Activated naive CD8-positive, alpha-beta T cell treated with anti-CD3 and anti-CD28 coated beads for 36 hours (primary cell): ENCODE data around the gene LINGO3. TPM values are rescaled to one million over a fixed set of nuclear protein-coding genes. Genes with fewer than 3 reads are reported as not detected.

Experiments
- DNase-seq: peaks from one replicate; pipeline ENCODE4 v3.0.0; 2021
- H3K27ac Mint-ChIP-seq: one replicate; pipeline ENCODE4 v1.8.0; 2022; ENCODE audit warnings: mild to moderate bottlenecking, moderate library complexity, mixed read lengths
- H3K27me3 Mint-ChIP-seq: one replicate; pipeline ENCODE4 v1.8.0; 2022; ENCODE audit warnings: mild to moderate bottlenecking, mixed read lengths
- H3K36me3 Mint-ChIP-seq: one replicate; pipeline ENCODE4 v1.8.0; 2021; ENCODE audit warnings: mild to moderate bottlenecking, mixed read lengths
- H3K4me1 Mint-ChIP-seq: one replicate; pipeline ENCODE4 v1.8.0; 2021; ENCODE audit warnings: mixed read lengths
- H3K4me3 Mint-ChIP-seq: one replicate; pipeline ENCODE4 v1.8.0; 2022; ENCODE audit warnings: mild to moderate bottlenecking, moderate library complexity, mixed read lengths
- H3K9me3 Mint-ChIP-seq: one replicate; pipeline ENCODE4 v1.8.0; 2022; ENCODE audit warnings: mixed read lengths
- total RNA-seq, 2 experiments: library from RNA; stranded (reverse); gene quantifications; one replicate each; pipeline ENCODE4 v1.2.3, GENCODE V29; 2021

The LINGO3 gene
- total RNA-seq, 2 experiments from 2014 or later, result 0.28 TPM; not detected in 1

DNA sequence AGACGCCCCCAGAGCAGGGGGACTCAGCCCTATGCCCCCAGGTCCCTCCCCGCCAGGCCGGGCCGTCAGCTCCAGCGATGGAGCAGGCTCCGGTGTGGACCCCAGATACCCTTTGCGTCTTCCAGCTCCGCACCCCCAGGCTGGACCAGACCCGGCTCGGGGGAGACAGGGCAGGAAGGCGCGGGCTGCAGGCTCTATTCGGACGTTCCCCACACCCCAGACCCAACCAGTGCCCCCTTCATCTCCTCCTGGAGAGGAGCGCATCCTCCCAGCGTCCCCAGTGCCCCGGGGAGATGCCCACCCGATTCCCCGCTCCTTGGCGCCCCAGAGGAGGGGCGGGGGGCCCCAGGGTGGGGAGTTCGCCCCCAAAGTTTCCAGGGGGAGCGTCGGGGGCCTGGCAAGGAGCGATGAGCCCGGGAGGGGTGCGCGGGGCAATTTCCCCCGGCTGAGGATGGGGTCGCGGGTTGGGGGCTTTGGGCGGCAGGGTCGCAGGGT is 389 bp downstream of the LINGO3 start:
- Mint-ChIP-seq H3K4me1 (peaks cover 9% of the 10 kb centered on the region), H3K36me3 (no peaks in the 10 kb centered on the region), H3K27me3 (peaks cover 87% of the 10 kb centered on the region), H3K9me3 (no peaks in the 10 kb centered on the region), H3K27ac (no peak overlapping the region), H3K4me3 (no peak overlapping the region)
- DNase-seq, result no peak

DNA sequence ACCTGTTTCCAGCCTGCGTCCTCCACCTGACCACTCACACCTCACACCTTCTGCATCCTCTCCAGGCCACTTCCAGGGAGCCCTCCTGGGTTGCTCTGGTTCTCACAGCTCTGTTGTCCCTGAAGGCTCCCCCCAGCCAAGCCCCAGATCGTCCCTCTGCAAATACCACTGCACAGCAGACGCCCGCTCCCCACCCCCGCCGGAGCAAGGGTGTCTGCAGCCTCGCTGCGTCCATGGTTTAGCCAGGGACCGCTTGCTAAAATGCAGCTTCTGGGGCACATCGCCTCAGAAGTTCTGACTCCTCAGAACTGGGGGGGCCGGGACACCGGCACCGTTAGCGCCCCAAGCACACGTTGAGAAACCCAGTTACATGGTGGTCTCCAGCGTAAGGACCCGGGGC is 983 bp downstream of the LINGO3 start:
- peaks cover 81% of the 10 kb centered on the region for H3K27me3 Mint-ChIP-seq
- H3K4me1 Mint-ChIP-seq, result peaks cover 9% of the 10 kb centered on the region
- H3K27ac Mint-ChIP-seq, result no peak overlapping the region
- H3K36me3 Mint-ChIP-seq, result no peaks in the 10 kb centered on the region
- H3K4me3 Mint-ChIP-seq, result no peak overlapping the region
- H3K9me3 Mint-ChIP-seq, result no peaks in the 10 kb centered on the region
- no peak for DNase-seq

DNA sequence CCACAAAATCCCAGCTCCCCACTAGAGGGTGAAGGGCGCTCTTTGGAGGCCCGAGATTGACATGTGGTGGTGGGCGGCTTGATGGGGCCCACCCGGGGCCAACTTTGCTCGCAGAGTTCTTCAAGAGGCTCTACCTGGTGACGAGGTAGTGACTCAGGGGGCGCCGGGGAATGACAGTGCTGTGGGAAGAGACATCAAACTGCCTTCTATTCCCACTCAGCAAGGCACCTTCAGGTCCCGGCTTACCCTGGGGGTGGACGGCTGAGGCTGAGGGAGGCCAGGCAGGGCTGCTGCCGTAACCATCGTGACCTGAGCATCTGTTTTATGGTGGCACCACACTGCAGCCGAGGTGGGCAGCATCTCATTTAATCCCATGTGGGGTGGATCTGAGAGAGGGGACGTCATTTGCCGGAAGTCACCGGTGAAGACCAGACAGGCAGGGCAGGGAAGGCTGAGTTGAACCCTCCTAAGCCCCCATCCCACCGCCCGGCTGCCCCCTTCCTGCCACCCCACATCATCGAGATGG is 1.6 kb downstream of the LINGO3 start:
- peaks cover 9% of the 10 kb centered on the region for H3K4me1 Mint-ChIP-seq
- no peaks in the 10 kb centered on the region for H3K36me3 Mint-ChIP-seq
- peaks cover 79% of the 10 kb centered on the region for H3K27me3 Mint-ChIP-seq
- no peak overlapping the region for H3K4me3 Mint-ChIP-seq
- H3K9me3 Mint-ChIP-seq, result no peaks in the 10 kb centered on the region
- no peak for DNase-seq
- H3K27ac Mint-ChIP-seq, result no peak overlapping the region

DNA sequence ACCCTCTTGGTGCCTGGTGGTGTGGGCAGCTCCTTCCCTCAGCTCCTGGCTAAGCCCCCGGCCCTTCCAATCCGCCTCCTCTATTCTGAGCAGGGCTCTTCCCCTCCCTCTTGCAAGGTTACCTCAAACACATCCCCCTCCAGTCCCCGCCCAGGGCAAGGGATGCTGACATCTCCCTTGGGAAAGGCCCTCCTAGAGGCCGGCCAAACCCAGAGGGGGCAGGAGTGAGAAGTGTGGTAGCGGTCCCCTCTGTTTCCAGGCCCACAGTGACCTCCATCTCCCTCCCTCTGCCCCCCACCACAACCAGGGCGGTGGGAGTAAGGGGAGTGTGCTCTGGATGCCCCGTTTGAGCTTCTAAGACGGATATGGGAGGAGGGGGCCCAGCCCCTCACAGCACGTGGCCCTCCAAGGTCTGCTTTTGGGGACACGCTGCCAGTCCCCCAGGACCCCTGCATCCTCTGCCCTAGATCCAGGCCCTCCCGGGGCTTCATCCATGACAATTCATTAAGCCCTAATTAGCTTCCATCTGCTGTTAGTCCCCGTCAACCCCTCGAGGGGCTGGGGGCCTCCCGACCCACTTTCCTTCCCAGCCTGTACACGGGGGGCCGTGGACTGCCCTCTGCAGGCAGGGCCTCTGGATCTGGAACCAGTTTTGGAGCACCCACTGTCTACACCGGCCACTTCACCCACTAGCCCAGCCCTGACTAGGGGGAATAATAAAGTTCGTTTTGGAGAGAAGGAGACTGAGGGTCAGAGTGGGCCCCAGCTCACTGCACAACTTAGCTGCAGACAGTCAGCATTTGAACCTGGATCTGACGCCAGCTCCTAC is 2.3 kb downstream of the LINGO3 start:
- DNase-seq, result no peak
- Mint-ChIP-seq H3K27ac (no peak overlapping the region), H3K9me3 (no peaks in the 10 kb centered on the region), H3K4me1 (peaks cover 9% of the 10 kb centered on the region), H3K36me3 (no peaks in the 10 kb centered on the region), H3K4me3 (no peak overlapping the region), H3K27me3 (peaks cover 73% of the 10 kb centered on the region)

DNA sequence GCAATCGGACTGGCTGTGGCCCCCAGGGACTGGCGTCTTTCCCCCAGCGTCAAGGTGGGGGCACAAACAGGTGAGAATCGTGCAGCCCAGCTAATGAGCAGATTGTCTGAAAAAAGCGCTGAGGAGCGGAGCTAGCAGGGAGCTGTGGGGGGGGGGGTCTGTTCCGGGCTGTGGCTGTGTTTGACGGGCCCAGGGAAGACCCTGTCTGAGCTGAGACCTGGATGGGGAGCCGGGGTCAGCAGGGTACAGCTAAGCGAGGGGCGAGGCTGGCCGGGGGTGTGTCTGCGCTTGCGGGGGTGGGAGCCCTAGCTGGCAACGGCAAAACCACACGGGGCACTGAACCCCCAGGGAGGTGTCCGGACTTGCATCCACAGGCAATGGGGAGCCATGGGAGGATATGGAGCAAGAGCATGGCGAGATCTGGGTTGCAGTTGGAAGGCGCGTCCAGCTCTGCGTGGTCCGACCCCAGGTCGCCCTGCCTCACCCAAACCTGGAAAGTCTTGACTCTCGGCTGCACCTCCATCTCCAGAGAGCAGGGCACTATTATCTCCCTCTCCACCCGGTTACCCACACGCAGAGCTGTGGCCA is 4.6 kb downstream of the LINGO3 start:
- Mint-ChIP-seq H3K9me3 (no peaks in the 10 kb centered on the region), H3K27me3 (peaks cover 49% of the 10 kb centered on the region), H3K27ac (no peak overlapping the region)

DNA sequence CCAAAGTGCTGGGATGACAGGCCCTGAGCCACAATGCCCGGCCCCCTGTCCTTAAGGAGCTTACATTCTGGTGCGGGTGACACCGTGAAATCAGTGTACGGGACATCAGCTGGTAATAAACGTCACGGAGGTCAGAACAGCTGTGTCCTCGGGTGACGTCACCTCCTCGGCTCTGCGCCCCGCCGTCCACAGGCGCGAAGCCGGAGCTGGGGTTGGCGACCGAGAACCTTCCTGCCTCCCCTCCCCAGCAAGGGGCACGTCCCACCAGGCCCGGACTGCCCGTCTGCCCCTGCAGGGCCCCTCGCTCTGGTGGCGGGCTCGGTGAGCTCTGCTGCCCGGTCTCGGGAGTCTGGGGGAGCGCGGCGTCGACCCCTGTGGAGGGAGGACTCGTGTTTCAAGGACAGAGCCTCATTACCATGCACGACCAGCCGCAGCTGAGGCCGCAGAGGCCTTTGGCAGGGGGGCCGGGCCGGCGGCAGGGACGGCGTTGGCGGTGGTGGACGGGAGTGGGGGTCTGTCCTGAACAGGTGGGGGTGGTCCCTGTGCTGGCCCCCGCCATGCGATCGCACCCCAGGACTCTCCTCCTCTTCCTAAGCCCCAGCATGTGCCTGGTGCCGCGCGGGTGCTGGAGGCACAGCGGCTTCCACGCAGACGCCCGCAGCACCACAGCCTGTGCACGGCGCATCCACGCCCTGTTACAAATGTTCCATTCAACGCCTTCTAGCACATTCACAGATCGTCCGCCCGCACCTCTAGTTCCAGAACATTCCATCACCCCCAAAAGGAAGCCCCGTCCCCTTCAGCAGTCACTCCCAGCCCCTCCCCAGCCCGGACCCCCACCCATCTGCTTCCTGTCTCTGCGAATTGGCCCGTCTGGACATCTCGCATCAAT is 5.4 kb downstream of the LINGO3 start:
- no peak for DNase-seq
- Mint-ChIP-seq H3K36me3 (no peaks in the 10 kb centered on the region), H3K4me1 (peaks cover 8% of the 10 kb centered on the region), H3K27me3 (peaks cover 47% of the 10 kb centered on the region), H3K27ac (no peak overlapping the region), H3K9me3 (no peaks in the 10 kb centered on the region), H3K4me3 (peak overlapping the region; percentile 50)

More for the DNA sequence above, 4.6 kb downstream of the LINGO3 start:
- H3K4me3 Mint-ChIP-seq, result peak overlapping the region; percentile 50
- peaks cover 8% of the 10 kb centered on the region for H3K4me1 Mint-ChIP-seq
- DNase-seq, result no peak
- no peaks in the 10 kb centered on the region for H3K36me3 Mint-ChIP-seq

DNA sequence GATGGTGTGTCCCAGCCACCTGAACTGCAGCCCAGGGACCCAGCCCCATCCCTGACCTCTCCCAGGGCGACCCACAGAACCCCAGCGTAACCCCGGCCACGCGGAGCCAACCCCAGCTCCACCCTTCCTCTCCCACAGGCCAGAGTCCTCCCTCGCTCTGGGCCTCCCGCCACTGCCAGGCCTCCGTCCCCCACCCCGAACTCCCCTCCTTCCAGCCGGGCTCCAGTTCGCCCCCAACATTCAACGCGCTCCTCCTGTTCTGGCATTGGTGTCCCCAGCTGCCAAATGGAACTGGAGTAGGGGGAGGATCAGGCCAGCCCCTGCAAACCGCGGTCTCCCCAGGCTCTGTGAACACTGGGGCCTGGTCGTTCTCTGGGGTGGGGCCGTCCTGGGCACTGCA is 7.4 kb downstream of the LINGO3 start:
- H3K27me3 Mint-ChIP-seq, result peaks cover 28% of the 10 kb centered on the region
- H3K36me3 Mint-ChIP-seq, result no peaks in the 10 kb centered on the region
- peaks cover 8% of the 10 kb centered on the region for H3K4me1 Mint-ChIP-seq
- no peak for DNase-seq
- no peaks in the 10 kb centered on the region for H3K9me3 Mint-ChIP-seq
- H3K27ac Mint-ChIP-seq, result no peak overlapping the region
- no peak overlapping the region for H3K4me3 Mint-ChIP-seq

DNA sequence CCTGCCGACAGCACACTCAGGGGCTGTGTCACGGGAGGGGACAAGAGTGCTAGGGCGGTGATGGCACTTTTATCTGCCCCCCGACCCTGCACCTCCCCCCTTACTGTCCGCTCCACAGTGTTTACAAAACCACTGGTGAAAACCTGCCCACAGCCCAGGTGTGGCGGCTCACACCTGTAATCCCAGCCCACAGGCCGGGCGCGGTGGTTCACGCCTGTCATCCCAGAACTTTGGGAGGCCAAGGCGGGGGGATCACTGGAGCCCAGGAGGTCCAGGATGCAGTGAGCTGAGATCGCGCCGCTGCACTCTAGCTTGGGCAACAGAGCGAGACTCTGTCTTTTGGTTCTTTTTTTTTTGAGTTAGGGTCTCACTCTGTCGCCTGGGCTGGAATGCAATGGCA is 11.8 kb downstream of the LINGO3 start:
- Mint-ChIP-seq H3K4me3 (no peak overlapping the region), H3K27me3 (no peaks in the 10 kb centered on the region), H3K4me1 (peaks cover 5% of the 10 kb centered on the region), H3K36me3 (no peaks in the 10 kb centered on the region), H3K9me3 (no peaks in the 10 kb centered on the region), H3K27ac (no peak overlapping the region)
- no peak for DNase-seq

DNA sequence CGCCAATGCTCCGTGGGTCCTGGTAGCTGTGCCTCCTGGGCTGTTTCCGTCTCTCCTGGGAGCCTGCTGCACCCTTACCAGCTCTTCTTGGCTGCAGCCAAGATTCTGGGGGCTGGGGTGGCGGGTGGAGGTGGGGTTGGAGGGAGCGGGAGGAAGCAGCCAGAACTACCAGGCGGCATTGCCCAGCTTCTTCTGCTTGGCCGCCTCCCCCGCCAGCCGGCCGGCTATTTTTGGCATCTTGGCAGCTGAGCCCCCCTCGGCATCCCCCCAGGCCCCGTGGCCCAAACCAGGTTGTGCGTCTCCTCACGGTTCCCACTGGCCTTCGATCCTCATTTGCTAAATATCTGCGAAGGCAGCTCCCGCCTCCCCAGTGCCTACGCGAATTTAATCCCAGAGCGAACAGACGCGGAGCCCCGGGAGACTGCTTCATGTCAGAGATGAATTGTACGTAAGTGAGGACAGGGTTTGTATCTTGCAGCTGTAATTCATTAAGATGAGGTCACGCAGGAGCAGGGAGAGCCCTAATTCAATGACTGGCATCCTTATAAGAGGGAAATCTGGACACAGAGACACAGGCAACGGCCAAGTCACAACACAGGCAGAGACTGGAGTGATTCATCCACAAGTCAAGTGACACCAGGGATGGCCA is 13.1 kb downstream of the LINGO3 start:
- no peak overlapping the region for H3K27ac Mint-ChIP-seq
- H3K9me3 Mint-ChIP-seq, result no peaks in the 10 kb centered on the region
- no peaks in the 10 kb centered on the region for H3K36me3 Mint-ChIP-seq
- no peak overlapping the region for H3K4me3 Mint-ChIP-seq
- H3K4me1 Mint-ChIP-seq, result peaks cover 5% of the 10 kb centered on the region
- peaks cover 1% of the 10 kb centered on the region for H3K27me3 Mint-ChIP-seq
- no peak for DNase-seq

DNA sequence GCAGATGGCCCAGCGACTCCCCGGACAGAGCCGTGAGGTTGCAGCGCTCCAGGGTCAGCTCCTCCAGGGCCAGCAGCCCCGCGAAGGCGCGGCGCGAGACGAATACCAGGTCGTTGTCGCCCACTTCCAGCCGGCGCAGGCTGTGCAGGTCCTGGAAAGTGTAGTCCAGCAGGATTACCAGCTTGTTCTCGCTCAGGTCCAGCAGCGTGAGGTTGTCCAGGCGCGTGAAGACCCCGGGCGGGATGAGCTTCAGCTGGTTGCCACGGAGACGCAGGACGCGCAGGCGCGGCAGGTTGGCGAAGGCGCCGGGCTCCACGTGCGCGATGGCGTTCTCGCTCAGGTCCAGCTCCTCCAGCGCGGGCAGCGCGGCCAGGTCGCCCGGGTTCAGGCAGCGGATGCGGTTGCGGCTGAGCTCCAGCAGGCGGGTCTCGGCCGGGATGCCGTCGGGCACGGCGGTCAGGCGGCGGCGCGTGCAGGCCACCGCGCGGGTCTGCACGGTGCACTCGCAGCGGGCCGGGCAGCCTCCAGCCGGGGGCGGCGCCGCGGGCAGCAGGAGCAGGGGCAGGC is 16.7 kb downstream of the LINGO3 start:
- DNase-seq, result no peak
- Mint-ChIP-seq H3K4me3 (no peak overlapping the region), H3K27me3 (peaks cover 13% of the 10 kb centered on the region), H3K9me3 (no peaks in the 10 kb centered on the region), H3K36me3 (no peaks in the 10 kb centered on the region), H3K27ac (no peak overlapping the region), H3K4me1 (peaks cover 19% of the 10 kb centered on the region)

DNA sequence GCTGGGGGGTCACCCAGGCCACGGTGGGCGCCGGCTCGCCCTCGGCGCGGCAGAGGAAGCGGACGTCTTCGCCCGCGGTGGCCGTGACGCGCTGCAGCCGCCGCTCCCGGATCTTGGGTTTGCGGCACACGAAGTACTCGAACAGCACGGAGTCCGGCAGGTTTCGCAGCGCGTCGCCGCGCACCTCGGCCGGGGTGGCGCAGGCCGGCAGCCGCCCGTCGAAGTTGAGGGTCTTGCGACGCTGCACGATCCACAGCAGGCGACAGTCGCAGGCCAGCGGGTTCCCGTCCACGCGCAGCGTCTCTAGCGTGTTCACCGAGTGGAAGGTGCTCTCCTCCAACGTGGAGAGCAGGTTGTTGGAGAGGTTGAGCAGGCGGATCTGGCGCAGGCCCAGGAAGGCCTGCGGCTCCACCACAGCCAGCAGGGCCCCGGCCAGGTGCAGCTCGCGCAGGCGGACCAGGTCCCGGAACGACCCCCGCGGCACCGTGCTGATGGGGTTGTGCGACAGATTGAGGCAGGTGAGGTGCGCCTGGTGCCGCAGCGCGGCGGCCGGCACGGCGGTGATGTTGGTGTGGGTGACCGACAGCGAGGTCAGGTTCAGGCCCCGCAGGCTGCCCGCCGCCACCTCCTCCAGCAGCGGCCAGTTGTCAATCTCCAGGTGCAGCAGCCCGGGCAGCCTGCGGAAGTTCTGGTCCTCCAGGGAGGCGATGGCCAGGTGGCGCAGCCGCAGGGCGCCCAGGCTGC is 17.3 kb downstream of the LINGO3 start:
- no peaks in the 10 kb centered on the region for H3K9me3 Mint-ChIP-seq
- no peaks in the 10 kb centered on the region for H3K36me3 Mint-ChIP-seq
- peak overlapping the region; percentile 70 for H3K4me3 Mint-ChIP-seq
- H3K27ac Mint-ChIP-seq, result no peak overlapping the region
- no peak for DNase-seq
- peaks cover 19% of the 10 kb centered on the region for H3K4me1 Mint-ChIP-seq
- peaks cover 13% of the 10 kb centered on the region for H3K27me3 Mint-ChIP-seq

DNA sequence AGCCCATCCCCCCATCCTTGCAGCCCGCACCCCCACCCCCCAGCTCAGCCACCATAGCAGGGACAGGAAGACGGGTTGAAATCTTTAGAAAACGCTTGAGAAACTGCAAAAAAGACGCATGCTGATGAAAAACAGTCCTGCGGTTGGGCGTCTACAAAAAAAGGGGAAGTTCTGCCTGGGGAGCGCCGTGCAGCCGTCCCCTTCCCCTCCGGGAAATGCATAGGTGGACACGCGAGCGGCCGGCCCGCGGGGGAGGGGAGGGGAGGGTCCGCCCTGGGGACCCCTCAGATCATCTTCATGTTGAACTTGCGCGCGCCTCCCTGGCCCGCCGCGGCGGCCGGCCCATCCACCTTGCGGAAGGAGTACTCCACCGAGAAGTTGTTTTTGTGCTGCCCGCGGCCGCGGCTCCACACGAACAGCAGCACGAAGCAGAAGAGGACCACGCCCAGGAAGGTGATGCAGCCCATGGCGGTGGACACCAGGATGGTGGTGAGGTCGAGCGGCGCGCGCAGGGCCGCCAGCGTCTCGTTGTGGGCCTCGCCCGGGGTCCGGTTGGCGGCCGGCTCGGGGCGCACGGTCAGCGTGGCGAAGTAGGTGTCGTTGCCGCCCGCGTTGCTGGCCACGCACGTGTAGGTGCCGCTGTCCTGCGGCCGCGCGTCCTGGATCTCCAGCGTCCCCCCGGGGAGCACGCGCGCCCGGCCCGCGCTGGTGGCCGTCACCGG is 18.1 kb downstream of the LINGO3 start:
- peaks cover 13% of the 10 kb centered on the region for H3K27me3 Mint-ChIP-seq
- peak; percentile 49 for DNase-seq

More for the DNA sequence above, 18.1 kb downstream of the LINGO3 start:
- H3K4me3 Mint-ChIP-seq, result peak overlapping the region; percentile 81
- peaks cover 19% of the 10 kb centered on the region for H3K4me1 Mint-ChIP-seq
- H3K36me3 Mint-ChIP-seq, result no peaks in the 10 kb centered on the region
- peak overlapping the region; percentile 45 for H3K27ac Mint-ChIP-seq
- no peaks in the 10 kb centered on the region for H3K9me3 Mint-ChIP-seq
